HepG2 (cell line): Measurements from ENCODE around the gene SBK3.

Experiments used
- ARNT ChIP-seq: fragments of 450-650 bp; IDR thresholded peaks from 2 replicates; pipeline ENCODE4 v1.6.1; 2017
- FOXA3 ChIP-seq: IDR thresholded peaks from 2 replicates; pipeline ENCODE4 v1.6.1; 2016; ENCODE audit warnings: missing genetic modification reagents, missing compliant biosample characterization
- GATAD2A ChIP-seq: IDR thresholded peaks from 2 replicates; pipeline ENCODE4 v1.6.1; 2016
- MTF2 ChIP-seq: sonication (generic); formaldehyde crosslinking; IDR thresholded peaks from 2 replicates; pipeline ENCODE4 v1.5.0; 2020; ENCODE audit warnings: missing genetic modification reagents, borderline replicate concordance
- NBN ChIP-seq: fragments of 450-650 bp; conservative IDR thresholded peaks from 2 replicates; pipeline ENCODE4 v1.6.1; 2017
- POLR2A ChIP-seq, 2 experiments: IDR thresholded peaks; 2 replicates each; pipeline ENCODE4 v1.6.1; 2011; ENCODE audit warnings: low read depth in 2 of 2, low read length in 2 of 2, mild to moderate bottlenecking in 1 of 2, moderate library complexity in 1 of 2; ENCODE audit not compliant: insufficient read depth in 1 of 2
- PRDM10 ChIP-seq: sonication (generic); formaldehyde crosslinking; IDR thresholded peaks from 2 replicates; pipeline ENCODE4 v1.4.0; 2020; ENCODE audit warnings: low read depth, missing genetic modification reagents
- RAD51 ChIP-seq: fragments of 450-650 bp; IDR thresholded peaks from 2 replicates; pipeline ENCODE4 v1.6.1; 2016; ENCODE audit warnings: borderline replicate concordance
- RBM22 ChIP-seq: fragments of 200-400 bp; formaldehyde crosslinking; optimal IDR thresholded peaks from 2 replicates; pipeline ENCODE3; 2017; ENCODE audit warnings: mild to moderate bottlenecking, low read length, moderate library complexity
- SMC3 ChIP-seq: IDR thresholded peaks from 2 replicates; pipeline ENCODE4 v1.6.1; 2011; ENCODE audit warnings: low read length, improper control_type of control experiment
- SNAPC5 ChIP-seq: sonication (generic); formaldehyde crosslinking; IDR thresholded peaks from 2 replicates; pipeline ENCODE4 v1.8.1; 2023; ENCODE audit warnings: mild to moderate bottlenecking, missing genetic modification reagents, borderline replicate concordance
- SP1 ChIP-seq, 2 experiments: fragments of 450-650 bp in 1 of 2; sonication (generic) in 1 of 2; formaldehyde crosslinking in 1 of 2; IDR thresholded peaks; 2 replicates each; pipeline versions ENCODE4 v1.4.0 to v1.6.1; 2016 to 2020; ENCODE audit warnings: missing genetic modification reagents in 1 of 2
- ZFP36 ChIP-seq: fragments of 150-350 bp; IDR thresholded peaks from 2 replicates; pipeline ENCODE4 v1.6.1; 2018; ENCODE audit warnings: borderline replicate concordance, low read length, low read depth; ENCODE audit not compliant: partially characterized antibody
- ZFP90 ChIP-seq: sonication (generic); formaldehyde crosslinking; IDR thresholded peaks from 2 replicates; pipeline ENCODE4 v1.8.0; 2022; ENCODE audit warnings: missing genetic modification reagents, mild to moderate bottlenecking, inconsistent platforms, borderline replicate concordance

- TF ChIP-seq GATAD2A (CRISPR knock-in tag) (peak; percentile 54; the same call in 1 of the 2 replicates), RAD51 (no peak), MTF2 (no peak), POLR2A (IDR thresholded peaks at IDR 0.05; ENCODE audit: insufficient read depth in 1 of 2, low read depth in 2 of 2, low read length in 2 of 2) (no peak), ARNT (no peak), SMC3 (no peak), RBM22 (no peak), ZFP36 (no peak), FOXA3 (peak; percentile 78; the same call in 1 of the 2 replicates), ZFP90 (CRISPR knock-in tag) (no peak), NBN (no peak), SNAPC5 (CRISPR knock-in tag) (no peak), SP1 (IDR thresholded peaks at IDR 0.05) (no peak), SP1 (CRISPR knock-in tag; IDR thresholded peaks at IDR 0.05) (no peak), PRDM10 (CRISPR knock-in tag) (peak; percentile 57; the same call in 1 of the 2 replicates)
Measured at GRCh38 chr19:55549500-55550320, 4.4 kb upstream of the SBK3 start.
